ENCODE data around the gene OOSP4A.
"Not testable (repeated sequence)": the region's sequence is repeated elsewhere in the genome, so short reads cannot be mapped to it uniquely, and the experiment has no call there.

OOSP4A gene

GRCh38 chr11:59968395-59968783, 4.6 kb downstream of the OOSP4A start:
- TF ChIP-seq CTCF (IDR thresholded peaks at IDR 0.05; ENCODE audit: insufficient read depth, low read depth, low read length, missing control alignments): no peak
- DNase-seq (ENCODE audit: low read depth): no peak
- H3K4me3 ChIP-seq (ENCODE audit: low read depth, low read length): no peak overlapping the region

GRCh38 chr11:59973097-59973496, 9.3 kb downstream of the OOSP4A start:
- TF ChIP-seq CTCF (IDR thresholded peaks at IDR 0.05; ENCODE audit: insufficient read depth, low read depth, low read length, missing control alignments): no peak
- no peak for DNase-seq (ENCODE audit: low read depth)
- no peak overlapping the region for H3K4me3 ChIP-seq (ENCODE audit: low read depth, low read length)

- TF ChIP-seq CTCF (IDR thresholded peaks at IDR 0.05; ENCODE audit: insufficient read depth, low read depth, low read length, missing control alignments): no peak
- H3K4me3 ChIP-seq (ENCODE audit: low read depth, low read length): no peak overlapping the region
- DNase-seq (ENCODE audit: low read depth): no peak
These were observed 17.4 kb downstream of the OOSP4A start for GRCh38 chr11:59981106-59981770.

GRCh38 chr11:59982037-59982436, 18.2 kb downstream of the OOSP4A start:
- H3K4me3 ChIP-seq (ENCODE audit: low read depth, low read length); DNase-seq (ENCODE audit: low read depth): not testable (repeated sequence)

GRCh38 chr11:59983212-59983611, 19.4 kb downstream of the OOSP4A start:
- H3K4me3 ChIP-seq (ENCODE audit: low read depth, low read length): no peak overlapping the region
- TF ChIP-seq CTCF (IDR thresholded peaks at IDR 0.05; ENCODE audit: insufficient read depth, low read depth, low read length, missing control alignments): no peak
- no peak for DNase-seq (ENCODE audit: low read depth)

- no peak overlapping the region for H3K4me3 ChIP-seq (ENCODE audit: low read depth, low read length)
- no peak for DNase-seq (ENCODE audit: low read depth)
- TF ChIP-seq CTCF (IDR thresholded peaks at IDR 0.05; ENCODE audit: insufficient read depth, low read depth, low read length, missing control alignments): no peak
These were observed 20.5 kb downstream of the OOSP4A start for GRCh38 chr11:59984368-59984767.

GRCh38 chr11:59990421-59990820, 26.6 kb downstream of the OOSP4A start:
- no peak overlapping the region for H3K4me3 ChIP-seq (ENCODE audit: low read depth, low read length)
- no peak for DNase-seq (ENCODE audit: low read depth)
- no peak for TF ChIP-seq CTCF (IDR thresholded peaks at IDR 0.05; ENCODE audit: insufficient read depth, low read depth, low read length, missing control alignments)

All from GM12865 (cell line).